Activated CD8-positive, alpha-beta memory T cell treated with anti-CD3 and anti-CD28 coated beads for 48 hours (primary cell): ENCODE data around the gene FNDC3B.
"Not testable (repeated sequence)": the region's sequence is repeated elsewhere in the genome, so short reads cannot be mapped to it uniquely, and the experiment has no call there.

Experiments
- DNase-seq, 3 experiments: peaks; one replicate each; pipeline ENCODE4 v3.0.0-alpha.2; 2020; ENCODE audit warnings: low read depth in 2 of 3, low spot score in 2 of 3

FNDC3B gene

DNA sequence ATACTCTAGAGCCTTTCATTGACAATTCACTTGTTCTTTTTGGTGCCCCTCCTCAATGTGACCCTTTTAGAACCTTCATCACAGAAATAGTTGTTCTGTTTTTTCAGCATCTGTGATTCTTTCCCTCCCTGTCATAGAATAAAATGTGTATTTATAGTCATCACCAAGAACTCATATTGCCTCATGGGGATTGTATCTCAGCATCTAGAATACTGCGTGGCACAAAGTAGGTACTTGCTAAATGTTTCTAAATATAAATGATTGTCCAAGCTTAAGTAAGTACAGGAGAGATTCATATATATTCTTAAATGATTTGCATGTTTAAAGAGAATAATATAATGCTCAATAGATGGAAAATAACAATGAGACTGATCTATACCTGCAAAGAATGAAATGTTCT is 190.1 kb downstream of the FNDC3B start:
- no peak for DNase-seq

DNA sequence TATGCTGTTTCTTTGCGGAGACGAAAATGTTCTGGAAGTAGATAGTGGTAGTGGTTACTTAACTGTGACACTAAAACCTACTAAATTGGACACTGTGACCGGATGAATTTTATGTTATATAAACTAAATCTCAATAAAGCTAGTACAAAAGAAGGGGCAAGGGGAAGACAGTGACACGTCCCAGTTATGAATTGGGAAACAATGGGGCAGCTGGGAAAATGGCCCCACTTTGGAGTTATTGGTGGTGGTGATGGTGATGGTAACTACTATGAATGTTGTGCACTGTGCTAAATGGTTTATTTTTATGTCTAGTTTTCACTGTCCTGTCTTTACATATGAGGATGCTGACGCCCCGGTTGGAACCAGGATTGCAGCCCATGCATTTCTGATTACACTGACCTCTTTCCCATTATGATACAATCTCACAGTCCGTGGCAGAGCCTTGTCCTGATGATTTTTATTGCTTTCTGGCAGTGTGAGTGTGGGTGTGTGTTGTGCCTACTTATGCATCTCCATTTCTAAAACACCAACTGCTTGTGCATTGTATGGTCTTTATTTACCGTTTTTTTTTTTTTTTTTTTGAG is 192.0 kb downstream of the FNDC3B start:
- DNase-seq, result no peak

DNA sequence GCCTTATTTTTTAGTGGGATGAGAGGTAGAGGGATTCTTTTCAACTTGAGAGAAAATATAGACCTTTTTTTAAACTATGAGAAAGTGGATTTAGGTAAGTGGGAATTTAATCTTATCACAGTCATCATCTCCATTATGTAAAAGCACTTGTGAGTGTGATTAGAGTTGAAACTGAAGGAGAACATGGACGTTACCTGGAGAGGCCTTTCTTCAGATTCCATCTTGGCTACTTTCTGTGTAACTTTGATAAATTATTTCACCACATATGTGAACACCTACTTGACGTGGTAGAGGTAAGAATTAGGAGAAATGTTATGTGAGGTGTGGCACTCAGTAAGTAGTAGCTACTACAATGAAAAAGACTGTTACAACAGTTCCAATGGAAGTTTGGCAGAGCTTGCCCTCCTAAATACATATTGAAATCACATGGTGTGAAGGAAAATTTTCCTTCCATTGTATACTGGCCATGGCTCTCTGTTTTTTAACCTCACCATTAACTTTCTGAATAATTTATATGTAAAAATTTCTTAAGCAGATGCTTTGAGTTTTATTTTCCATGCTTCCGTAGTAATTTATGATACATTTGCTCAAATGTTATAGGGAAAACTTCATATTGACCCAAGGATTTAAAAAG is 193.3 kb downstream of the FNDC3B start:
- DNase-seq, result no peak

DNA sequence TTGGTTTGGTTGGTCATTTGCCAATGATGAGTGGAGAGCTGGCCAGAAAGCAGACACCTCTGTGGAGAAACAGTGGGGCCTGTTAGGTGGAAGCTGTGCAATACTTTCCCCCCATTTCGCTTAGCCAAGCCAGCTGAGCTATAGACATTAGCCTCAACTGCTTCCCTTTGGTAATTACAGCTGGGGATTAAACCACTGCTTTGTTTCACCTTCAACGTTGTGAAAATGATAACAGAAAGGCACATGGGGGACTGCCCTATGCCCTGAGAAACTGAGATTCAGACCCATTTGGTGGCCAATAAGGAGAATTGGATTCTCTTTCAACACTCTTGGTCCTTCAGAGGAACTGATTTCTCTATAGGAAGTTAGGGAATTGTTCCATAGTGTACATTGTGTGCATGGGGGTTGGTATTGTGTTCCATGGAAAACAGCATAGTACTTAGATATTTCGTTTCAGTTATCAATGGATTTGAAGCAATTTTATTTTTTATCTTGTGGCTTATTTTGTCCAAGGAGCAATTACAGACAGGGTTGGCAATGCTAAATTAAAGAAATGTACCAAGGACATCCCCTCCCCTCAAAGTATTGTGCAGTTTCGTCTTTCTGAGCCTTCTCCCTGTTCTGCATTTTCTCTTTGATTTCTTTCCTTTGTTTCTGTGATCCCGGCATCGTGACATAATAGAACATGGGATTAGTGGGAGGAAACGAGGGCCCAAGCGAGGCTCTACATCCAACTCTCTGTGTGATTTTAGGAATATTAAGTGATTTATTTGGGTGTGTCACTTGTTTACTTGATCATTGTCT is 194.3 kb downstream of the FNDC3B start:
- no peak for DNase-seq

DNA sequence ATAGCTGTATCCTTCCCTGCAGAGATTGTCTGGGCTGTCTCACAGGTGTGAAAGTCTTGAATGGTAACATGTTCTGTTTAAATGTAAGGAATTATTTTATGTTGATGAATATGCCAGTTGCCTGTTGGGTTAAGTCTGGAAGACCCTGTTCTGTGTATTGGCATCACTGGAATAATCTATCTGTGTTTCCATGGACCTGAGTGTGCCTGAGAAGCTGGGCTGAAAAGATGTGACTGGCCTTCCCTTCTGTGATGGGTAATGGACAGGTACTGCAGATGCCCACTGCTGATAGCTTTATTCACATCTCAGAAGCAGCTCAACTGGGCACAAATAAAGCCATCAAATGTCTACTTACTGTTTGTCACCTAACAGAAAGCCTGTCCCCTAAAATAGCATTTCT is 196.3 kb downstream of the FNDC3B start:
- no peak for DNase-seq

DNA sequence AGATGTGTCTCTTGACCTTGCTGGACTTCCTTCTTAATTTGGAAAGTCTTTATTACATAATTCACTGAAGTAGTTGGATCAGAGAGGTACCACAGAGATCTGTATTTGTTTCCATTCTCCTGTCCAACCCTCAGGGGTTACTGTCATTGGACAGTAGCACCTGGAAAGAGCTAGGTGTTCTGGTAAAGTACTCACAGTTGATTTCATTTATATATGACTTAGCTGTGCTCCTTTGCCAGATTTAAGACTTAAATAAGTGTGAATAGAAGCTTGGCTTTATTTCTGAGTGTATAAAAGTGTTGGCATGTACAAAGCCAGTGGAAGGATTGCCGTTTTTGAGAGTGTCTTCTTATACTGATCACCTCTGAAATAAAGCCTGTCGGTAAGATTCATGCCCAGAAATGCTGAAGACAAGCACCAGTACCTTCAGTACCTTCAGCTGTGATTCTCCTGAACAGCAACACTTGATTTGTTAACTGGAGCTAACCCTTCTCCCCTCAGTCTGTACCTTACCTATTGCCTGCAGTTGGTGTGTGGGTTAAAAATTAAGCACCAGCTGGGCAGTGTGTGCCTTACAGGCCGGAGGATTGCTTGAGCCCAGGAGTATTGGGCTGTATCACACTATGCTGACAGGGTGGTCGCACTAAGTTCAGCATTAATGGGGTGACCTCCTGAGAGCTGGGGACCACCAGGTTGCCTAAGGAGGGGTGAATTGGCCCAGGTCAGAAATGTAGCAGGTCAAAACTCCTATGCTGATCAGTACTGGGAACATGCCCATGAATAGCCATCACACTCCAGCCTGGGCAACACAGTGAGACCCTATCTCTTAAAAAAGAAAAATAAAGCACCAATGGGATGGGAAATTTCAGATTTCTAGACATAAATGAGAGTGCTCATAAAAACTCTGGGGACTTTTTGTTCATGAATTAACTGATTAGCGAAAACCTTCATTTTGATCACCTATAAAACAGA is 197.7 kb downstream of the FNDC3B start:
- no peak for DNase-seq

DNA sequence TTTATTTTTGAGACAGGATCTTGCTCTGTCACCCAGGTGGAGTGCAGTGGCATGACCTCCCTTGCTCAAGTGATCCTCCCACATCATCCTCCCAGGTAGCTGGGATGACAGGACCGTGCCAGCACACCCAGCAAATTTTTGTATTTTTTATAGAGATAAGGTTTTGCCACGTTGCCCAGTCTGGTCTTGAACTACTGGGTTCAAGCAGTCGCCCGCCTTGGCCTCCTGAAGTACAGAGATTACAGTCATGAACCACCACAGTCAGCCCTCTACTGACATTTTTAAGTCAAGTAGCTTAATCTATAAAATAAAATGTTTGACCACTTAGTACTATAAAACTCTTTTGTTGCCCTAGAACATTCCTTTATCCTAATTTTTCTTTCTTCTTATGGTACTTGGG is 198.8 kb downstream of the FNDC3B start:
- DNase-seq, result no peak

DNA sequence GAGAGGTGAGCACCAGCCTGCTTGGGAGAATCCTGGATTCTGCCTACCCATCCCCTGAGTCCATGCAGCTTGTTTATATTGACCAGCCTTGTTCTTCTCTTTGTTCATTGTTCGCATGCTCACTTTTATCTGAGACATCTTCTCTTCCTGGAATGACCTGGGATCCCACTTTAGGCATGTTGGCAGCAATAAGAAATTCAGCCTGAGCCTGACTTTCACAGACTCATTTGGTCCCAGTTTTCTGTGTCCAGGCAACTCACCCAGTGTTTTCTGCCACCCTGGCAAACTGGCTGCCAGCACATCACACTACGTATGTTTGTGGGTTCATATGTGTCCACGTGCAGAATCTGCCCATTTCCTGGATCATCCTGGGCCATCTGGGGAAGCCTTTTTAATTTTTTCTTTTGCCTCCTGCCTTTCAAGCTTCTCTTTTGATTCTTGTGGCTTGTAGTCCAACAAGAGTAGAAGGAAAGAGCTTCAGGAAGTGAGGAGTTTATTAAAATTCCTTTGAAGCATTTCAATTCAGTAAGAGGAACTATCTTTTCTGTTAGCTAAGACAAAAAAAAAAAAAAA is 199.9 kb downstream of the FNDC3B start:
- DNase-seq, result no peak

DNA sequence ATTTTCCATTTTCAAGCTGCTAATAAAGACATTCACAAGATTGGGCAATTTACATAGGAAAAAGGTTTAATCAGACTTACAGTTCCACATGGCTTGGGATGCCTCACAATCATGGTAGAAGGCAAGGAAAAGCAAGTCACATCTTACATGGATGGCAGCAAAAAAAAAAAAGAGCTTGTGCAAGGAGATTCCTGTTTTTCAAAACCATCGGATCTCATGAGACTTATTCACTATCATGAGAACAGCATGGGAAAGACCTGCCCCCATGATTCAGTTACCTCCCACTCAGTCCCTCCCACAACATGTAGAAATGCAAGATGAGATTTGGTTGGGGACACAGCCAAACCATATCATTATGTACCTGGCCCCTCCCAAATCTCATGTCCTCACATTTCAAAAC is 202.0 kb downstream of the FNDC3B start:
- no peak for DNase-seq

DNA sequence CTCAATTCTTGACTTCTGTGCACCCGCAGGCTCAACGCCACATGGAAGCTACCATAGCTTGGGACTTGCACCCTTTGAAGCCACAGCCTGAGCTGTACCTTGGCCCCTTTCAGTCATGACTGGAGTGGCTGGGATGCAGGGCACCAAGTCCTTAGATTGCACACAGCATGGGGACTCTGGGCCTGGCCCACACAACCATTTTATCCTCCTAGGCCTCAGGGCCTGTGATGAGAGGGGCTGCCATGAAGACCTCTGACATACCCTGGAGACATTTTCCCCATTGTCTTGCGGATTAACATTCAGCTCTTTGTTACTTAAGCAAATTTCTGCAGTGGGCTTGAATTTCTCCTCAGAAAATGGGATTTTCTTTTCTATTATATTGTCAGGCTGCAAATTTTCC is 203.1 kb downstream of the FNDC3B start:
- DNase-seq, result not testable (repeated sequence)

DNA sequence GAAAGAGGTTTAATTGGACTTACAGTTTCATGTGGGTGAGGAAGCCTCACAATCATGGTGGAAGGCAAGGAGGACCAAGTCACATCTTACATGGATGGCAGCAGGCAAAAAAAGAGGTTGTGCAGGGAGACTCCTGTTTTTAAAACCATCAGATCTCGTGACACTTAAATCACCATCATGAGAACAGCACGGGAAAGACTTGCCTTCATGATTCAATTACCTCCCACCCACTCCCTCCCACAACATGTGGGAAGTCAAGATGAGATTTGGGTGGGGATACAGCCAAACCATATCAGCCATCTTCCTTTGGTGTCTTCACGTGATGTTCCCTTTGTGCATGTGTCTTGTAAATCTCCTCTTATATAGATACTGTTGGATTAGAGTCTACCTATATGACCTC is 204.0 kb downstream of the FNDC3B start:
- DNase-seq, result not testable (repeated sequence)

DNA sequence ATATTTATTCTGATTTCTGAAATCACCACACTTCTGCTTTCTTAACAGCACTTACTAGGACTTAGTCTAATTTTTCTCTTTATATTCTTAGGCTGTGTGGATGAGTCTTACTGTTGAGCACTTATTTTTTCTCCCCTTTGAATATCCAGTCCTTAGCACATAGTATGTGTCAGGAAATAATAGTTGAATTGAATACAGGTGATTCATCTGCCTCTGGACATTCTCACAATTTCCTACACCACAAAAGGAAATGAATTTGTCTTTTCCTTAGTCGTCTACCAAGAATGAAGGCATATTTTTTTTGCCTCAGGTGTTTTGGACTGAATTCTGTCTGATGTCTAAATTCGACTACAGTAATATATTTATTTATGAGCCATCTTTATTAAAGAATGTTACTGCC is 204.6 kb downstream of the FNDC3B start:
- no peak for DNase-seq

DNA sequence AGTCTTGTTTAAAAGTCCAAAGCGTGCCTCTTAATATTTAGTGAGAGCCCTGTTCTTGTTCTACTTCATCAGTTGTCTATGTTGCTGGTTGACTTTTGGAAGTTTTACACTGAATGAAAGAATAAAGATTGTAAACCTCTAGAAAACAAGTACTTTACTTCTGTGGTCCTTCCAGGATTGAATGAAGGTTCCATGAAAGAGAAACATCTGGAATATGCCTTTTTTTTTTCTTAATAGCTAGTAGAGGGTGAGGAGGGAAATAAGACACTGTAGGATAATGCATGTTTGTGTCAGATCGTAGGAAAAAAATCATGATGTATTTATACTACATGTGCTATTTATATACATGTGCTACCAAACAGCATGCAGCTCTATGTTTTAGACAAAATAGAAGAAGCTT is 205.9 kb downstream of the FNDC3B start:
- DNase-seq, result no peak

DNA sequence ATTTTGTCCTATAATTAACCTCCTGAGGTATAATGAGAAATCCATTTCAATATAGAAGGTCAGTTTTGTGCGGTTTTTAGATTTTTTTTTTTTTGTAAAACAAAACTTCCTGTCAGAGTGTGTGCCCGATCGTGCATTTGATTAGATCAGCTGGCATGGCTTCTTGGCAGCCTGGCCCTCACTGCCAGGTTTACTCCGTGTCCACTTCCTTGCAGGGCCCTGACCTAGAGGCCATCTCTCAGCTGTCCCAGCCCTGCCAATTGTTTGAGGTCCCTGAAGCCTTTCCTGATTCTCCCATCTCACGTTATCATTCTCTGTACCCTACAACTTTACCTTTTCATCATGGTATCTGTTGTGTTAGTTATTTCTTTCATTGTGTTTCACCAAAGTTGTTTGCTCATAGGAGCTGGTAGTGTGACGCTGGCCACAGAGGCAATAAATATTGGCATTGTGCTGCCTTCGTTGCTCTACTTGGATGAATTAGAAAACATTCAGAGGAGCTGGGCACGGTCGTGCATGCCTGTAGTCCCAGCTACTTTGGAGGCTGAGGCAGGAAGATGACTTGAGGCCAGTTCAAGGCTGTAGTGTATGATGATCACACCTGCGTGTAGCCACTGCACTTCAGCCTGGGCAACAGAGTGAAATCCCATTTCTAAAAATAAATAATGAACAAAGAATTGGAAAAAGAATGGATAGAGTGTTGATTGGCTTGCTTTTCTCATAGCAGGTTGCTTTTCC is 206.9 kb downstream of the FNDC3B start:
- DNase-seq, result no peak

DNA sequence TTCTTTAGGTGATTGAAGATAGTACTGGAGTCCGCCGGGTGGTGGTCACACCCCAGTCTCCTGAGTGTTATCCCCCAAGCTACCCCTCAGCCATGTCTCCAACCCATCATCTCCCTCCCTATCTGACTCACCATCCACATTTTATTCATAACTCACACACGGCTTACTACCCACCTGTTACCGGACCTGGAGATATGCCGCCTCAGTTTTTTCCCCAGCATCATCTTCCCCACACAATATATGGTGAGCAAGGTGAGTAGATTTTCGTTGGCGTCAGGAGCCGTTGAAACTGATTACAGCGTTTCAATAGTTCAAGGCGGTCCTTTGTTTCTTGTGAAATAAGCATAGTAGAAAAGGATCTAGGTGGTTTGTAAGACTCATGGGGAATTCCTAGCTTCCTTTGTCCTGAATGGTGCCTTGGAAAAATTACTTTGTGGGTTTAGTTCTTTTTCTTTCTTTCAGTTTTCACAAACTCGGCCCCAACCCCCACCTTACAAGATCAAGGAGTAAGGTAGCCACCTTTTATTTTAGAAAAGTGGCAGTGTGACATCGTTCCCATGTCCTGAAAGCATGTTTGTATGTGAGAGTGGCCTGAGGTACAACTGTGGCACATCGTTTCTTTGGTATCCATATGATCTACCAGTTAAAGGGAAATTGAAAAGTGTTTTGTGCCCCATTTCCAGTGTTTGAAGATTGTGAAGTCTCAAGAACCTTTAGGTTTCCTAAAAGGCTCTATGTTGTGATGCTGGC is 208.3 kb downstream of the FNDC3B start:
- no peak for DNase-seq

DNA sequence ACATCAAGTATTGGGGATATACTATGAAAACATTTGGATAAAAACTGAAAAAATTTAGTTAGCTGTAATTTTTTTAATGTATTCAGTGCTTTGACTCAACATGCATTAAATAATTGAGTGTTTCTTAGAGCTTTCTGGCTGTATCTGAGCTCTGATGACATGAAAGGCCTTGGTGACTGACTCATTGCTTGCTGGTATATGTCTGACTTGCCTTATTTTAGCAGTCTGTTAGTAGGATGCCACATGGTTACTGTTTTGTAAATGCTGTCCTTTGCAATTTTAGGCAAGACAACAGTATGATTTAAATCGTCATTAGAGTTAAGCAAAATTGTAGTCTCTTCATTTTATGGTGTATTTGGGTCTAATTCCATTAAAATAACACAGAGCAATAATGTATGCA is 209.7 kb downstream of the FNDC3B start:
- no peak for DNase-seq

DNA sequence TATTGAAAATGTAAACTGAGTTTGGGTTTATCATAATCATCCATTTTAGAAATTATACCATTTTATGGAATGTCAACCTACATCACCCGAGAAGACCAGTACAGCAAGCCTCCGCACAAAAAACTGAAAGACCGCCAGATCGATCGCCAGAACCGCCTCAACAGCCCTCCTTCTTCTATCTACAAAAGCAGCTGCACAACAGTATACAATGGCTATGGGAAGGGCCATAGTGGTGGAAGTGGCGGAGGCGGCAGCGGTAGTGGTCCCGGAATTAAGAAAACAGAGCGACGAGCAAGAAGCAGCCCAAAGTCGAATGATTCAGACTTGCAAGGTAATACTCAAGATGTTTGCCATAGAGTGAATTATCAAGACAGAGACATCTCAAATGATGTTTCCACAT is 211.8 kb downstream of the FNDC3B start:
- no peak for DNase-seq

DNA sequence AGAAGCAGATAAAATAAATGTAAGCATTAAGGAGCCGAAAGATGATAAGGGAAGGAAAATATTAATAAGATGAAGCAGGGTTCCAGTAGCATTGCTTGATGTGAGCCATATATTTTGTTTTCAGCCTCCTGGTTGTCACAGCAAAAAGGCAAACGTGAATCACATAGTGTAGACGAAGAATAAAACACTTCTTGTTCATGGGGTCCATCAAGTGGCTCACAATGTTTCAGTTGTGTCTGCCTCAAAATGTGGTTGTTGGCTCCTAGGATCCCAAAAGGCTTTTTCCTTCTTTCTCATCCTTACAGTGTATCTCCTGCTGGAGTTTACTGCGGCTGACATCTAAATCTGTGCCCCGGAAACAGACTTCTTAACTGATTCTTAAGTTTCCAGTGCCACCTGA is 213.8 kb downstream of the FNDC3B start:
- DNase-seq, result no peak

DNA sequence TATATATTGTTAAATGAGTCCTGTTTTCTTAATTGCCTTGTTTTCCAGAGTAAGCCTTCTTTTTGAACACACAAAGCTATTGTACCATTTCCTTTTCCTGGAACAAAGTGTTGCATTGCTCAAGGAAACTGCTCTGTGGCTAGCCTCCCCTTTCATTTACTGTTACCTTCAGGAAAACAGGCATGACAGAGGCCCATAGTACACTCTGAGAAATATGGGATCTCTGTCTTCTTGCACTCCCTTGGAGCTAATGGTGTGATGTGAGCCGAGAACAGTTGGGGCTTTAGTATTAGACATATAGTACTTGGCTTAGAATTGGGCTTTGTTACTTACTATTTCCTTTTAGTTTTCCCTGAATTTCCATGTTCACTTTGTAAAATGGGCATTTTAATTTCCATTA is 215.2 kb downstream of the FNDC3B start:
- no peak for DNase-seq

DNA sequence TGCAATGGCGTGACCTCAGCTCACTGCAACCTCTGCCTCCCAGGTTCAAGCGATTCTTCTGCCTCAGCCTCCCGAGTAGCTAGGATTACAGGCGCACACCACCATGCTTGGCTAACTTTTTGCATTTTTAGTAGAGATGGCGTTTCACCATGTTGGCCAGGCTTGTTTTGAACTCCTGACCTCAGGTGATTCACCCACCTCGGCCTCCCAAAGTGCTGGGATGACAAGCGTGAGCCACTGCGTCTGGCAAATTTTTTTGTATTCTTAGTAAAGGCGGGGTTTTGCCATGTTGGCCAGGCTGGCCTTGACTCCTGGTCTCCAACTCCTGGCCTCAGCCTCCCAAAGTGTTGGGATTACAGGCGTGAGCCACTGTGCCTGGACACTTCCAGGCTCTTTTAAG is 215.9 kb downstream of the FNDC3B start:
- DNase-seq, result not testable (repeated sequence)
